Mesenchymal stem cell (in vitro differentiated cells and primary cell): ENCODE data around the gene RUNX2.

Experiments used
- DNase-seq: peaks from one replicate; pipeline ENCODE4 v3.0.0-alpha.2; 2013
- H2AFZ ChIP-seq: one replicate; pipeline ENCODE4 v1.6.1; 2013; ENCODE audit warnings: low read depth, mild to moderate bottlenecking, control low read depth, inconsistent platforms, low read length, moderate library complexity
- H2AK5ac ChIP-seq: 2 replicates; pipeline ENCODE4 v1.6.1; 2013; ENCODE audit warnings: low read length, moderate library complexity, mild to moderate bottlenecking, inconsistent platforms; ENCODE audit not compliant: severe bottlenecking
- H2BK120ac ChIP-seq: one replicate; pipeline ENCODE4 v1.6.1; 2013; ENCODE audit warnings: low read depth, mild to moderate bottlenecking, inconsistent platforms, low read length, moderate library complexity
- H2BK12ac ChIP-seq, 2 experiments: one replicate each; pipeline ENCODE4 v1.6.1; 2013; ENCODE audit warnings: inconsistent platforms in 2 of 2, low read length in 2 of 2, mild to moderate bottlenecking in 2 of 2, moderate library complexity in 2 of 2, control low read depth in 1 of 2
- H2BK15ac ChIP-seq: one replicate; pipeline ENCODE4 v1.6.1; 2013; ENCODE audit warnings: mild to moderate bottlenecking, low read depth, inconsistent platforms; ENCODE audit not compliant: poor library complexity, severe bottlenecking
- H2BK5ac ChIP-seq: 2 replicates; pipeline ENCODE4 v1.6.1; 2013; ENCODE audit warnings: low read depth, mild to moderate bottlenecking, low read length, control low read depth, inconsistent platforms; ENCODE audit not compliant: poor library complexity, severe bottlenecking
- H3K14ac ChIP-seq, 2 experiments: one replicate each; pipeline ENCODE4 v1.6.1; 2013; ENCODE audit warnings: inconsistent platforms in 2 of 2, low read length in 2 of 2, control low read depth in 1 of 2, mild to moderate bottlenecking in 1 of 2, moderate library complexity in 1 of 2
- H3K18ac ChIP-seq, 2 experiments: one replicate each; pipeline ENCODE4 v1.6.1; 2013; ENCODE audit warnings: inconsistent platforms in 2 of 2, low read length in 2 of 2, control low read depth in 1 of 2, low read depth in 1 of 2, mild to moderate bottlenecking in 1 of 2
- H3K23ac ChIP-seq, 2 experiments: one replicate each; pipeline ENCODE4 v1.6.1; 2013; ENCODE audit warnings: inconsistent platforms in 2 of 2, low read length in 2 of 2, mild to moderate bottlenecking in 2 of 2, moderate library complexity in 2 of 2, control low read depth in 1 of 2
- H3K27ac ChIP-seq: 2 replicates; pipeline ENCODE4 v1.5.1; 2013; ENCODE audit warnings: mild to moderate bottlenecking, moderate library complexity, low read length, control low read depth, inconsistent platforms; ENCODE audit not compliant: poor library complexity, severe bottlenecking
- H3K27me3 ChIP-seq, 2 experiments: 2 replicates each; pipeline versions ENCODE4 v1.6.1 to v1.7.0; 2013; ENCODE audit warnings: low read length in 2 of 2, mild to moderate bottlenecking in 2 of 2, moderate library complexity in 2 of 2, control low read depth in 1 of 2, inconsistent platforms in 1 of 2; ENCODE audit not compliant: control insufficient read depth in 1 of 2, insufficient read depth in 1 of 2
- H3K36me3 ChIP-seq, 2 experiments: 2 replicates each; pipeline versions ENCODE4 v1.6.1 to v1.7.0; 2013; ENCODE audit warnings: low read length in 2 of 2, control low read depth in 1 of 2, inconsistent platforms in 1 of 2, low read depth in 1 of 2, mild to moderate bottlenecking in 1 of 2; ENCODE audit not compliant: insufficient read depth in 2 of 2, control insufficient read depth in 1 of 2
- H3K4ac ChIP-seq, 2 experiments: one replicate each; pipeline ENCODE4 v1.6.1; 2013; ENCODE audit warnings: inconsistent platforms in 2 of 2, low read length in 2 of 2, mild to moderate bottlenecking in 2 of 2, moderate library complexity in 2 of 2, control low read depth in 1 of 2, low read depth in 1 of 2
- H3K4me1 ChIP-seq: 2 replicates; pipeline ENCODE4 v1.6.1; 2013; ENCODE audit warnings: low read depth, low read length, control low read depth; ENCODE audit not compliant: control insufficient read depth, insufficient read depth
- H3K4me2 ChIP-seq: 2 replicates; pipeline ENCODE4 v1.6.1; 2013; ENCODE audit warnings: low read length, mild to moderate bottlenecking, inconsistent platforms; ENCODE audit not compliant: poor library complexity, severe bottlenecking
- H3K4me3 ChIP-seq, 2 experiments: 2 replicates each; pipeline versions ENCODE4 v1.5.1 to v1.7.0; 2013; ENCODE audit warnings: low read length in 2 of 2, mild to moderate bottlenecking in 2 of 2, control low read depth in 1 of 2, low read depth in 1 of 2; ENCODE audit not compliant: insufficient read depth in 1 of 2
- H3K79me1 ChIP-seq: replicated peaks from 2 replicates; pipeline ENCODE4 v1.6.1; 2013; ENCODE audit warnings: mild to moderate bottlenecking, control low read depth, low read length, inconsistent platforms; ENCODE audit not compliant: poor library complexity, severe bottlenecking
- H3K9ac ChIP-seq: 2 replicates; pipeline ENCODE4 v1.7.0; 2013; ENCODE audit warnings: mild to moderate bottlenecking, low read length, moderate library complexity
- H3K9me3 ChIP-seq: 2 replicates; pipeline ENCODE4 v1.7.0; 2013; ENCODE audit warnings: mild to moderate bottlenecking, low read length; ENCODE audit not compliant: control insufficient read depth
- H4K8ac ChIP-seq: one replicate; pipeline ENCODE4 v1.6.1; 2013; ENCODE audit warnings: inconsistent platforms, mild to moderate bottlenecking, low read length, moderate library complexity
- H4K91ac ChIP-seq: one replicate; pipeline ENCODE4 v1.6.1; 2013; ENCODE audit warnings: mild to moderate bottlenecking, low read length, inconsistent platforms
- WGBS: methylation state at CpG from one replicate; pipeline ENCODE4 v1.1.7; 2013; ENCODE audit warnings: mixed read lengths; 5-methylcytosine and 5-hydroxymethylcytosine counted together

RUNX2 gene

DNA sequence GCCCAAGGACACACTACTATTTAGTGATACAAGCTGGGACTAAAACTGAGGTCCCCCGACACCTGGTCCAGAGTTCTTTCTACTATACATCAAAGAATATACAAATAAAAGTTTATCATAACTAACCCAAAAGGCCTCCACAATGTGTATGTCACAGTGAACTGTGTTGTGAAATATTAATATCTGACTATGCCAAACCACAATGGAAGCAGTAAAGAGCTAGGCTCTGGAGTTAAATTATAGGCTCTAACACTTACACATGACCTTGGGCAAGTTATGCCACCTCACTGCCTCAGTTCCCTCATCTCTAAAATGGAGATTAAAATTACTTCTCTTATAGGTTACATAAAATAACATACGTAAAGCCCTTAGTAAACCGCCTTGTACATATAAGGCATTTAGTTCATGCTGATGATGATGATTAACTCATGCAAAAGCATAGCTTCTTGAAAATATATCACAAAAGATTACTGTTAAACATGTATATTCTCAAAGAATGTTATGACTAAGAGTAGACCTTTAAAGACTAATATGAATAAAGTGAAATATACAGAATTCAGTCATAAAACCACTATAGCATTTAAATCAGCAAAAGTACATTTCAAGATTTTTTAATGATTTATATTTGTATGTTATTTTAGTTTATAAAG lies 43.9 kb downstream of the RUNX2 start:
- DNase-seq: no peak
- Histone ChIP-seq H3K27ac (no peak overlapping the region), H4K91ac (no peak overlapping the region), H3K18ac (no peak overlapping the region), H3K27me3 (no peaks in the 10 kb centered on the region), H3K4me2 (no peak overlapping the region), H2BK15ac (no peak overlapping the region), H3K4ac (no peak overlapping the region), H2BK120ac (no peak overlapping the region), H3K36me3 (no peaks in the 10 kb centered on the region), H3K23ac (no peak overlapping the region), H3K79me1 (peaks cover 9% of the 10 kb centered on the region), H2AFZ (no peak overlapping the region), H4K8ac (no peak overlapping the region), H3K4me3 (no peak overlapping the region), H3K4me1 (no peaks in the 10 kb centered on the region), H3K14ac (no peak overlapping the region), H3K9me3 (no peaks in the 10 kb centered on the region), H2BK12ac (no peak overlapping the region), H2AK5ac (no peak overlapping the region), H2BK5ac (no peak overlapping the region), H3K9ac (no peak overlapping the region)
- WGBS: no CpG with 5 or more reads among the region's 3 CpGs

DNA sequence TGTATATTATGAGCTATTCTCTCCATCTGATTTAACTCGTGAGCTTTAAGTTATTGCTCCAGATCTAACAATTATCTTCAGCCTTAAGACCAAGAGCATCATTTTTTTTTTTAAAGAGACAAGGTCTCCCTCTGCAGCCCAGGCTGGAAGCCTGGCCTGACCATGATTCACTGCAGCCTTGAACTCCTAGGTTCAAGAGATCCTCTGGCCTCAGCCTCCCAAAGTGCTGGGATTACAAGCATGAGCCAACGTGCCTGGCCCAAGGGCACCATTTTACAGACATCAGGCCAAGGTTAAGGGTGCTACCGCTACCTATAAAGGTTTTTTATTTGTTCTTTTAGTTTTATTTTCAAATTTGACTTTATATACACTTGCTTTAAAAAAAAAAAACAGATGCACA lies 47.3 kb downstream of the RUNX2 start:
- H3K4ac ChIP-seq: no peak overlapping the region
- H4K8ac ChIP-seq: no peak overlapping the region
- H3K18ac ChIP-seq: no peak overlapping the region
- H2BK120ac ChIP-seq: no peak overlapping the region
- H3K79me1 ChIP-seq: peaks cover 6% of the 10 kb centered on the region
- H3K4me2 ChIP-seq: no peak overlapping the region
- H3K9me3 ChIP-seq: no peaks in the 10 kb centered on the region
- DNase-seq: no peak
- H3K14ac ChIP-seq: no peak overlapping the region
- no peak overlapping the region for H2BK12ac ChIP-seq
- no peaks in the 10 kb centered on the region for H3K4me1 ChIP-seq
- no peak overlapping the region for H3K27ac ChIP-seq
- H2AFZ ChIP-seq: no peak overlapping the region
- no peaks in the 10 kb centered on the region for H3K27me3 ChIP-seq
- H2BK15ac ChIP-seq: no peak overlapping the region
- H3K9ac ChIP-seq: no peak overlapping the region
- H4K91ac ChIP-seq: no peak overlapping the region
- no peak overlapping the region for H3K4me3 ChIP-seq
- H3K36me3 ChIP-seq: no peaks in the 10 kb centered on the region
- no peak overlapping the region for H2AK5ac ChIP-seq
- H2BK5ac ChIP-seq: peak overlapping the region; percentile 31
- WGBS: 83% methylated on average over 1 of the region's 3 CpGs
- no peak overlapping the region for H3K23ac ChIP-seq

DNA sequence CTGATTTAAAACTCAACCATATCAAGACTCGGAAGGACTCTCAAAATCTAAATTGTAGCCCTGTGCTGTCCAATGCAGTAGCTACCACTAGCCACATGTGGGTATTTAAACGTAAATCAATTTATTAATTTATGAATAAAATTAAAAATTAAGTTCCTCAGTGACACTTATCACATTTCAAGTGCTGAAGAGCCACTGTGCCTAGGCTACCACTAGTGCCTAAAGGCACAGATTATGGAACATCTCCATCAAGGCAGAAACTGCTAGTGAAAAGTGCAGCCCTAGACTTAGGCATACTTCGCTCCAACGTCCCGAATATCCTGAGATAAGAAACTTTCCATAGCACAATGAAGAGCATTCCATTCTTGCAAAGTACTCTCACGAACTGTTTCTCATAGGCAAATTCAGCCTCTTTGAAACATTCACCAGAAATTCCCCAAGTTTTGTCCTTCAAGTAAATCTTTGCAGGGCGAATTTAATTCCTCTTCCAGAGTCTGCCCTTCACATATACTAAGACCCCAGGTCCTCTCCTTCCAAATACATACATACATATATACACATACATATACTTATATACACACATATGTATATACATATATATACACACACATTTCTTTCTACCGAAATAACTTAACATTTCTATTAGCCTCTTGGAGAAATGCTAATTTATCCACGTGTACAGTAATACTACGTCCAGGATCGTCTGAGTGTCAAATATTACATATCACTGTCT lies 48.3 kb downstream of the RUNX2 start:
- Histone ChIP-seq H2BK5ac (peak overlapping the region; percentile 57), H2BK120ac (no peak overlapping the region), H3K9me3 (no peaks in the 10 kb centered on the region), H3K79me1 (peaks cover 6% of the 10 kb centered on the region), H2AK5ac (no peak overlapping the region), H4K8ac (peak overlapping the region; percentile 38), H3K23ac (no peak overlapping the region), H3K4me1 (no peaks in the 10 kb centered on the region), H2BK12ac (peak overlapping the region in 1 of 2 experiments; percentile 54), H3K18ac (peak overlapping the region in 1 of 2 experiments; percentile 34), H3K9ac (peak overlapping the region; percentile 95), H2AFZ (no peak overlapping the region), H2BK15ac (no peak overlapping the region), H3K4me3 (peak overlapping the region in 1 of 2 experiments; percentile 90), H3K36me3 (no peaks in the 10 kb centered on the region), H3K27me3 (no peaks in the 10 kb centered on the region), H3K14ac (no peak overlapping the region), H3K27ac (peak overlapping the region; percentile 88), H3K4ac (no peak overlapping the region), H3K4me2 (peak overlapping the region; percentile 61), H4K91ac (no peak overlapping the region)
- 36% methylated on average over 10 of the region's 11 CpGs for WGBS
- DNase-seq: peak; percentile 59

DNA sequence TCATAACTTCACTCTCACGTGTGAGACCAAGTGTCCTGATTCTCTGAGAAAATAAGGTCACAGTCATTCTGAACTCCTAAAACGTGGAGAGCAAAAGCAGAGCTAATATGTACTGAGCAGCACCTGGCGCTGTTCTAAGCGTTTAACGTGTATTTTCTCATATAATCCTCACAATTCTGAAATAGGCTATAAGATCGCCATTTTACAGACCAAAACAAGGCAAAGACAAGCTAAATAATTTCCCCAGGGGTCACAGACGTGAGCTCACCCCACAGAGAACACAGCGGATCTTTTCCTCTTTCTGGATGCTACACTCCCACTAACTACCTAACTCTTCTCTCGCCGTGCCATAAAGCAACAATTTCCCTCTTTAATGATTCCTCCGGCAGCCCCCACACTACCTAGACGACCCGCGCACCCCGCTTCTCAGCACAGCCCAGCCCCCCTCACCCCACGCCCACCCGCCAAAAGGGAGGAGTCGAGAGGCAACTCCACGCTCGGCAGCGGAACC lies 49.0 kb downstream of the RUNX2 start:
- Histone ChIP-seq H3K79me1 (peaks cover 6% of the 10 kb centered on the region), H3K14ac (peak overlapping the region in 1 of 2 experiments; percentile 87), H3K9me3 (no peaks in the 10 kb centered on the region), H2BK15ac (peak overlapping the region; percentile 29), H2AFZ (peak overlapping the region; percentile 67), H3K4ac (peak overlapping the region in 1 of 2 experiments; percentile 85), H4K8ac (peak overlapping the region; percentile 38), H3K23ac (no peak overlapping the region), H3K9ac (peak overlapping the region; percentile 95), H2AK5ac (no peak overlapping the region), H3K4me1 (no peaks in the 10 kb centered on the region), H3K4me3 (peak overlapping the region; percentile 71 to 90), H3K27me3 (no peaks in the 10 kb centered on the region), H3K27ac (peak overlapping the region; percentile 88), H3K4me2 (peak overlapping the region; percentile 61), H2BK12ac (peak overlapping the region in 1 of 2 experiments; percentile 67), H3K36me3 (no peaks in the 10 kb centered on the region), H2BK5ac (peak overlapping the region; percentile 50), H3K18ac (peak overlapping the region; percentile 41 to 97), H4K91ac (peak overlapping the region; percentile 60), H2BK120ac (no peak overlapping the region)
- 1% methylated on average over 21 of the region's 21 CpGs for WGBS
- no peak for DNase-seq
